Measurements from ENCODE around the gene EPHB6. TPM values are rescaled to one million over a fixed set of nuclear protein-coding genes. Genes with fewer than 3 reads are reported as not detected.

Gene EPHB6
- total RNA-seq, 1 donor from 2014 or later = 28.8 TPM

- no peak for TF ChIP-seq CTCF (IDR thresholded peaks at IDR 0.05; ENCODE audit: unreplicated experiment)
- no peak overlapping the region for H3K27ac Mint-ChIP-seq
- H3K4me1 Mint-ChIP-seq (ENCODE audit: low read depth) = peaks cover 28% of the 10 kb centered on the region
- no peak overlapping the region for H3K4me3 Mint-ChIP-seq (ENCODE audit: low read depth)
- peaks cover 5% of the 10 kb centered on the region for H3K36me3 Mint-ChIP-seq (ENCODE audit: insufficient read depth)
- H3K27me3 Mint-ChIP-seq = peaks cover 28% of the 10 kb centered on the region
- DNase-seq (ENCODE audit: low spot score, unreplicated experiment) = no peak
- H3K9me3 Mint-ChIP-seq (ENCODE audit: low read depth) = peaks cover 13% of the 10 kb centered on the region
These were observed 44.8 kb downstream of the EPHB6 start for GRCh38 chr7:142899661-142900060.

GRCh38 chr7:142901426-142902259 is 46.8 kb downstream of the EPHB6 start:
- Mint-ChIP-seq H3K4me3 (ENCODE audit: low read depth) (no peak overlapping the region), H3K36me3 (ENCODE audit: insufficient read depth) (peaks cover 7% of the 10 kb centered on the region), H3K4me1 (ENCODE audit: low read depth) (peaks cover 25% of the 10 kb centered on the region), H3K9me3 (ENCODE audit: low read depth) (peaks cover 18% of the 10 kb centered on the region), H3K27me3 (peaks cover 14% of the 10 kb centered on the region), H3K27ac (peak overlapping the region; percentile 46)
- no peak for DNase-seq (ENCODE audit: low spot score, unreplicated experiment)
- no peak for TF ChIP-seq CTCF (IDR thresholded peaks at IDR 0.05; ENCODE audit: unreplicated experiment)

DNA sequence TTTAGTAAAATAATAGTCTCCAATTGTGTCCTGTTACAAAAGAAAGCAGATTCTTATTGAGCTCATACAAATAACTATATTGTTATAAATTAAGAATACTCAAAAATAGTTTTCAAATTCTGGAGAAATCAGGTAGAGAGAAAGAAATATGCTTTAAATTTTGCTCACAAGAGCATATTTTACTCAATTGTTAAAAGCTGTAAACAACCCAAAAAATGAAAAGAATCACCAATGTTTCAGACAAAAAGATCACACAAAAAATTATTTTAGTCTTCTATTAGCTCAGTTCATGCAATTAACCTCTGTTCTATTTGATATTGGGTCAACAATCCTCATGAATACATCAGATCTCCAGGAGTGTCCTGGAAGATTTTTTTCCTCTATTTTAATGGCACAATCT is 49.3 kb downstream of the EPHB6 start:
- DNase-seq (ENCODE audit: low spot score, unreplicated experiment) = no peak
- Mint-ChIP-seq H3K27ac (no peak overlapping the region), H3K36me3 (ENCODE audit: insufficient read depth) (peaks cover 7% of the 10 kb centered on the region), H3K9me3 (ENCODE audit: low read depth) (peaks cover 22% of the 10 kb centered on the region), H3K4me1 (ENCODE audit: low read depth) (peaks cover 18% of the 10 kb centered on the region), H3K4me3 (ENCODE audit: low read depth) (no peak overlapping the region), H3K27me3 (peaks cover 5% of the 10 kb centered on the region)
- no peak for TF ChIP-seq CTCF (IDR thresholded peaks at IDR 0.05; ENCODE audit: unreplicated experiment)

GRCh38 chr7:142905759-142906158 is 50.9 kb downstream of the EPHB6 start:
- no peak overlapping the region for H3K27ac Mint-ChIP-seq
- H3K27me3 Mint-ChIP-seq = peaks cover 5% of the 10 kb centered on the region
- peaks cover 7% of the 10 kb centered on the region for H3K36me3 Mint-ChIP-seq (ENCODE audit: insufficient read depth)
- H3K9me3 Mint-ChIP-seq (ENCODE audit: low read depth) = peaks cover 22% of the 10 kb centered on the region
- peaks cover 23% of the 10 kb centered on the region for H3K4me1 Mint-ChIP-seq (ENCODE audit: low read depth)
- TF ChIP-seq CTCF (IDR thresholded peaks at IDR 0.05; ENCODE audit: unreplicated experiment) = no peak
- no peak overlapping the region for H3K4me3 Mint-ChIP-seq (ENCODE audit: low read depth)
- DNase-seq (ENCODE audit: low spot score, unreplicated experiment) = no peak

DNA sequence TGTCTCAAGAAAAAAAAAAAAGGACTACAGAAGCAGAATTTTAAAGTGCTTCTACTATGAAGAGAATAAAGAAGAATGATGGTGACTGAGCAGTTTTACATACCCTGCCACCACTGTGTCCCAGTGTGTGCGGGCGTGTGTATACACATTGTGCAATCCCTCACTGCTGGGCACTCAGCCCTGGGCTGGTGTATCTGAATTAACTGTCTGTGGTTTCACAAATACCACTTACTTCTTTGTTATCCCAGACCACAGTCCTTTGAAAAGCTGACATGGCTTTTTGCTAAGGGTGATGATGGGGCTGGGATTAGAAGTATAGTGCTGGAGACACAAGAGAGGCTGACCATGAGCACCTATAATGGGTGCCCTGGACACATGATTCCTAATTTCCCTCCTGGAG is 51.8 kb downstream of the EPHB6 start:
- H3K27me3 Mint-ChIP-seq = peaks cover 5% of the 10 kb centered on the region
- TF ChIP-seq CTCF (IDR thresholded peaks at IDR 0.05; ENCODE audit: unreplicated experiment) = no peak
- no peak for DNase-seq (ENCODE audit: low spot score, unreplicated experiment)
- H3K36me3 Mint-ChIP-seq (ENCODE audit: insufficient read depth) = peaks cover 7% of the 10 kb centered on the region
- H3K4me3 Mint-ChIP-seq (ENCODE audit: low read depth) = no peak overlapping the region
- H3K27ac Mint-ChIP-seq = no peak overlapping the region
- H3K9me3 Mint-ChIP-seq (ENCODE audit: low read depth) = peaks cover 20% of the 10 kb centered on the region
- H3K4me1 Mint-ChIP-seq (ENCODE audit: low read depth) = peaks cover 16% of the 10 kb centered on the region
